T1000 (cell line): ENCODE results near the gene MIPOL1.
"Not testable (repeated sequence)": the region's sequence is repeated elsewhere in the genome, so short reads cannot be mapped to it uniquely, and the experiment has no call there.

Experiments used
- DNase-seq: peaks from one replicate; lab custom pipeline; 2025; ENCODE audit warnings: mixed read lengths; lab: John Stamatoyannopoulos, UW

Gene MIPOL1

DNA sequence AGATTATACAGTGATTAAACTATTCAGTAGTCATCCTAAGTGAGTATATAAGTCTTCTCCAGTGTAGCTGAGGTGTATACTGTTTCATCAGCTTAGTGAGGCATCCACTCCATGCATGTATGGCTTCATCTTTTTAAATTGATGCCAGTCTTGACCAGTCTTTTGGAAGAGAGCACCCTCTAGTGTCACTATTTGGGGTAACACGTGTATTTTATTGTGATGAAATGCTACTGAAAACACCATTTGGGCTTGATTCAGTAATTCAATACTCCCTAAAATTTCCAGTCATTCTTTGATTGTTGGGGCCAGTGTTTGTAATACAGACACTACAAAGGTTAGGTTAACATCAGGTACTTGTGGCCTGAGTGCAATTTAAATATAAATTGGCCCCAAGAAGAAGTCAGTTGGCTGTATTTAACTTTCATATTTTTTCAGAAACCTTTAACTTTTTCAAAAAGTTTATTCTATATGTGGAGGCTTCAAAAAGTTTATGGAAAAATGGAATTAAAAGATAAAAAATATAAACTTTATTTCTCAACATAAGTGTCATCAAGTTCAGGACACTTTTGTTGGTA, 35.3 kb downstream of the MIPOL1 start:
- no peak for DNase-seq

- no peak for DNase-seq
These were observed 36.5 kb downstream of the MIPOL1 start for GRCh38 chr14:37234222-37234621.

DNA sequence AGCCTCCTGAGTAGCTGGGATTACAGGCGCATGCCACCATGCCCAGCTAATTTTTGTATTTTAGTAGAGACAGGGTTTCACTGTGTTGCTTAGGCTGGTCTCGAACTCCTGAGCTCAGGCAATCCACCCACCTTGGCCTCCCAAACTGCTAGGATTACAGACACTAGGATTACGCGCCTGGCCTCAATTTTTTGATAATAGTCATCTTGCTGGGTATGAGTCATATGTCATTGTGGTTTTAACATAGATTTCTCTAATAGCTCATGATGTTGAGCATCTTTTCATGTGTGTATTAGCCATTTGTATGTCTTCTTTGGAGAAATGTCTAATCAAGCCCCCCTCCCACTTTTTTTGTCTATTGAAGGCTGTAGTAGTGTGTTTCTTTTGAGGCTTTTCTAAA, 38.3 kb downstream of the MIPOL1 start:
- DNase-seq = not testable (repeated sequence)

DNA sequence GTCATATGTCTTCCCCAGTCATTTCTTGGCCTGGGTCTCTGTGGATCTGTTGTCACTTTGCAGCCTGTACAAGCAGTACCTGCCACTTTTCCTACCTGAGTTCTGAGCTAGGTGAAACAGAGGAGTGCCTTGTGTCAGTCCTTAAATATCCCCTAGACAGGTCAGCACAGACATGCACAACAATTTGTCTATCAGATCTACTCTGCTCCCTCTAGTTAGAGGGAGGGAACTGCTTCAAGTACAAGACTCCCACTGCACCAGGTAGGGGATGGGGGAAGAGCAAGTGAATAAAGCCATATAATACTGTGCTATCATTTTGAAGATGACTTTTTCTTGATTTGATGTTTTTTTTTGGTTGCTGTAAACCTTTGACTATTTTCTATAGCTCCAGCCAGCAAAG, 39.4 kb downstream of the MIPOL1 start:
- DNase-seq = no peak

- DNase-seq = no peak
These were observed 40.0 kb downstream of the MIPOL1 start for GRCh38 chr14:37237735-37238200.

- no peak for DNase-seq
These were observed 43.5 kb downstream of the MIPOL1 start for GRCh38 chr14:37241198-37241597.

- DNase-seq = no peak
These were observed 48.7 kb downstream of the MIPOL1 start for GRCh38 chr14:37246427-37246829.

DNA sequence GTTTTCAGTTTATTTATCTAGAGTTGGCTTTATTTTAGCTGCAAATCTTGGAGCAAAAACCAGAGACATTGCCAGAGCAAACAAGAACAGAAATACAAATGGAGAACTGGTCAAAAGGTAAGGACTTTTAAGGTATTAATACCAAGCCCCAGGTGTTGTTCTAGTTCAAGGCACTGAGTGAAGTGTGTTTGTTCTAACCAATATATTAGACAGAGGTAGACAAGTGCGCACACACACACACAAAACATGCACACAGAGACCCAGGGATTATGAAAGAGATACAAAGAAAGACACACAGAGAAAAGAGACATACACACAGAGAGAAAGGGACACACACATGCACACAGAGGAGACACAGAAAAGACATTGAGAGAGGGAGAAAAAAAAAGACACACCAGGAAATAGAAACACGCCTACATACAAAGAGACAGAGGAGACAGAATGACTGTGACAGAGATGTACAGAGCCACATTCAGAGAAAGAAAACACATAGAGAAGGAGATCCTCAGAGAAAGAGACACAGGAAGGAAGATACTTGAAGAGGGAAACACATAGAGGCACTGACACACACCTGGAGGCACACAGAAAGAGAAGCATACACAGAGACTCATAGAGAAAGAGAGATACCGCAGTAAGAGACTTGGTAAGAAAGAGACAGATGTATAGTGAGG, 50.2 kb downstream of the MIPOL1 start:
- DNase-seq = no peak

DNA sequence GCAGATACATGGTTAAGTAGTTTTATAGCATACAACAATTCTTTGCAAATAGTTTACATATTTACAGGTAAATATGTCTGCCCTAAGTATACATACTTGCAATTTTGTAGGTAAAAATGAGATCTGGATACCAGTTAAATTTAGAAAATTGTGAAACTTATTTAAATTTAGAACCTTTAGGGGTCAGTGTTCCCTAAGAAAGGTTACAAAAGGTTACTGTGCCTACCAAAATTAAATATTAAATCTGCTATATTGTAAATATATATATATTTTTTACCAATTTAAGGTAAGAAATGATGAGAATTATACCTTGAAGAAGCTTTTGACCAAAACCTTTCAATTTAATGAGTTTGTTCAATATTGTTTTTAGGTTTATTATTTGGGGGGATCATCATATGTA, 54.0 kb downstream of the MIPOL1 start:
- DNase-seq = no peak

DNA sequence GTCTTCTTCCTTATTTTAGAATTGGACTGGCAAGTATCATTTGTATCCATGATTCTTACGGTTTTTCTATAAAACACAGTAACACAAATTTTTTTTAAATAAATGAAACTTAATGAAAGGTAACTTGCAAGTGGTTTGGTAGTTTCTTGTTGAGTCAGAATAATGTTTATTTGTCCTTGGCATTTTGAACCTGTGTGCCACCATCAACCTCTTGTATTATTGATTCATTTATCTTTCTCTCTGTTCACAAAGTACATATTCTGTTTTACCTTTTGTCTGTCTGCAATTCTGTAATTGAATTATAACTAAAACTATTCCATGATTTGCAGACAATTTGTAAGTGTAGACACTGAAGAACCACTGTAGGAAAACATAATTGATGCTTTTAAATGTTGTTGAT, 54.7 kb downstream of the MIPOL1 start:
- no peak for DNase-seq

GRCh38 chr14:37253905-37254304, 56.2 kb downstream of the MIPOL1 start:
- no peak for DNase-seq

- DNase-seq = no peak
These were observed 56.7 kb downstream of the MIPOL1 start for GRCh38 chr14:37254411-37254947.

DNA sequence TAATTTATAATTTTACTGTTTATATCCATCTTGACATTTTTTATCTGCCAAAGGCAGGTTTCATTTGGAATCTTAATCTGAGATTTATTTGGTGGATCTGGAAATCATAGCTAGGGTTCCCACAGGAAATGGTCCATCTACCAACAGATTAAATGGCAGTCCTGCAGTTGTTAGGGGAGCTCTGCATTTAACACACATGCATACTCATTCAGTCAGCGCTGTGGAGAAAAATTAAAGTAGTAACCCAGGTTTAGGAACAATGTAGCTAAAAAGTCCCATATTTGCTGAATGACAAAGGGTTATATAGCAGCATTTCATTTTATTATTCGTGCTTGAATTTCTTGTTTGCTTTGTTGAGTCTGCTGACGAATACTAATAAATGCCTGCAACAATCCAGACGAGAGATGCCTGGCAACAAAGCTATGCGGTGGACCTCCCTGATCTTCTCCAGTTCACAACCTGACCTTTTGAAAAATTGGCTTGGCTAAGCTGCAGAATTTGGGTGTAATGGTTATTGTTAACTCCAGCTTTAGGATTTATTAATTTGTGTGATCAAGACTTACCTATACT, 59.8 kb downstream of the MIPOL1 start:
- no peak for DNase-seq

DNA sequence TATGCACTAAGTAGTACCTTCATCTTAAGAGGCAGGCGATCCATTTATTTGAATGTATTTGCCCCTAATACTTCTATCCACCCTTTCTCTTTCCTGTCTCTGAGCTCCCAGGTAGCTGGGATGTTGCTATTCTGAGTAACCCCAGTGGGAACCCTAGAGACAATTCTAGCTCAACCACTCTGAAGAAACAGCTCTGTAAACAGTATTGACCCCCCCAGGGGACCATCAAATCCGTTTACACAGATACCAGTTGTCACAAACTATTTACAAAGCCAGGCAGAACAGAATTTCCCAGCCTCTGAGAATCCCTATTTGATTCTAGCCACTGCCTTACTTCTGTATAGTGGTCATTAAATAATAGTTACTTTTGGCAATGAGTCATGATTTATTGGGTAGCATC, 64.9 kb downstream of the MIPOL1 start:
- DNase-seq = no peak

DNA sequence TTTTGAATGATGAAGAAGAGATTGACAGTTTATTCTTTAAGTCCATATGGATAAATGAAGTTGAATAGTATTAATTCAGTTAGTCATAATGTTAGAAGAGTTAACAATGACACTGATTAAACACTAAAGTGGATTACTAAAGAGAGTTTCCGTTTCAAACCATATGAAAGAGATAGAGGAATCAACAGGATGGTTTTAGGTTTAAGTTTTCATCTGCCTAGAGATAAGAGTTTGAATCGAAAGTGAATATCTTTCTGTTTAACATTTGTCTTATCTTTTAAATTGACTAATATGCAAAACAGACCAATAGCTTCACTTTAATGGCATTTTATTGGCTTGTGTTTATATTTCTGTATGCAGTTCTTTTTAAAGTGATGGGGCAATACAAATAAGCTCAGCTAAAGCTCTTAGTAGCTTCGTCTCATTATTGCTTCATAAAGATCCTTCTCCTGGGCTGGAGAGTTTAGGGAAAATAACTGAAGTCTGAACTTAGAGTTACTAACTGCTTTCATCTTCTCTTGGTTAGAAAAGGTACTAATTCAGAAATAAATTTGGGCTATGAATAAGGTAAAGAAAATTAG, 66.0 kb downstream of the MIPOL1 start:
- DNase-seq = no peak

GRCh38 chr14:37268788-37269187, 71.1 kb downstream of the MIPOL1 start:
- DNase-seq = no peak

DNA sequence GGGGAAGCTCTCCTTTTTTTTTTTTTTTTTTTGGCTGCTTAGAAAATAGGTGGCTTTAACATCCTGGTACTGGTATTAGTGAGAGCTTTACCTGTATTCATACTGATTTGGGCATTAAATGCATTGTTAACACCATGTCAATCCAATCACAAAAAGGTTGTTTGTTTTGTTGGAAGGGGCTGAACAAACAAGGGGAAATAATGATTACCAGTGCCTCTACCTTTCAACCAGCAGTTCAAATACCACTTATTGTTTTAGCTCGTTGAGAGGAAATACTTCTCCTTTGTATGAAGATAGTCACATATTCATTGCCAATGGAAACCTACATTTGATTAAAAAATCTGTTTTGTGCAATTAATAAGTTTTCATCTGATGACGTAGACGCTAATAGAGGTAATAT, 72.9 kb downstream of the MIPOL1 start:
- no peak for DNase-seq

DNA sequence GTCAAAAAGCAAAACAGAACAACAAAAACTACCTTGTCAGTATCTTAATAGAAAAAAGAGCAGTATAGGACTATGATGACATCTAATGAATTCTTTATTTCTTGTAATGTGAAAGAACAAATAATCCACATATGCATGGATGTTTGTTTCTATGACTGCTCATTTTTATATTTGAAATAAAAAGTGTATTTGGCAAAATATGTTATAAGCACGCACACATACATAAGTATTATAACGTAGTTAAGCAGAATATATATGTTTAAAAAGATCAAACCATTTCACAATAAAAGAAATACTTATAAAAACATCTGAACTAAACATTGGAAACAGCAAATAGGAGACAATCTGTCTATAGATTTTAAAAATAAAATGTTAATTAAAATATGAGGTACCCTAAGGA, 74.8 kb downstream of the MIPOL1 start:
- no peak for DNase-seq

GRCh38 chr14:37274652-37275051, 76.9 kb downstream of the MIPOL1 start:
- DNase-seq = no peak

DNA sequence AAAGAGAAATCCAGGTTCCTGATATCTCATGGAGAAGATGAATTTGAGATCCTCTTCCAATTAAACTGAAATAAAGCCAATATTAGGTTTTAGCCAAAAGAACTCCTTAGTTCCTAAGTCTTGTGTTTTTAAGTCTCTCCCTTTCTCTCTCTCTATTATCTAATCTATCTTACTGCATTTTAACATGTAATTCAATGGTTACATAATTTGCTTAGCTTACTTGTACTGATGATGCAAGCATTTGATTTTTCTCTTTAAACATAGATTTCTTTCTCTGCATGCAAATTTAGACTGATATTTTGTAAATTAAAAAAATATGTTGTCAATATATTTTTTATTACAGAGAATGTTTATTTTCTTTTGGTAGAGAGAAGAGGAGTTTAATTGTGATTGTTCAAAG, 78.2 kb downstream of the MIPOL1 start:
- no peak for DNase-seq

DNA sequence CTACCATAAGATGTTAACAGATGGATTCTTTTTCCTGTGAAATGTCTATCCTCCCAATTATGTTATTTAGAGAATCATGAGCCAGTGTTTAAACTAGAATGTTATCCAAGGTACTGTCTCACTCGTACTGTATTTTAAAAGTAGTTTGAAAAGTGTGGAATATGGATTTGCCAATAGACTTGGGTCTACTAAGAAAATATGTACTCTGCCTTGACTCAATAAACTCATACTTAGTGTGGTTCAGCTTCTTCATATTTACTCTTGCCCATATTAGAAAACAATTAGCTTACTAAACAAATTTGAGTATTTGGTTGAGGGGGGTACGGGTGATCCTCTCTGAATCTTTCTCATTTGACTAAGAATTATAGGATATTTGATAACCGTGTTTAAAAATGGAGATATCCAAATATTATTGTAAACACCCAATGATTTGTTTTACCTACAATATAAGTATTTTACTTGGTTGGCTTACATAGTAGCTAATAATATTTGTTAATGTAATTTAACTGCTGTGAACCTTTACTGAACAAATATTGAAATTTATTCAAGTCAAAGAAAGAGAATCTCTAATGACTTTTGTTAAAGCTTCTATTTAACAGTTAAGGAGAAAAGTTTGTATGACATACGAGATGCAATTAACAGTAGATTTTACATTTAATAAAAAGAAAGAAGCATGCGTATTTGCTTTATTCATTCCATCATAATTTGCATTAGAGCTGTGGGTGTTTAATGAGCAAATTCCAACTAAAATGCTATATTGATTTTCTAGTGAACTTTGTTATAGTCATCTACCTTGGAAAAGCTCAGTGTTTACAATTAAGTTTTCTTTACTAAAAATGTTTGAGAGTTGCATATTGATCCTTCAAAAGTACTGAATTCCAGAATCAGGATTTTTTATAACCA, 81.2 kb downstream of the MIPOL1 start:
- no peak for DNase-seq

DNA sequence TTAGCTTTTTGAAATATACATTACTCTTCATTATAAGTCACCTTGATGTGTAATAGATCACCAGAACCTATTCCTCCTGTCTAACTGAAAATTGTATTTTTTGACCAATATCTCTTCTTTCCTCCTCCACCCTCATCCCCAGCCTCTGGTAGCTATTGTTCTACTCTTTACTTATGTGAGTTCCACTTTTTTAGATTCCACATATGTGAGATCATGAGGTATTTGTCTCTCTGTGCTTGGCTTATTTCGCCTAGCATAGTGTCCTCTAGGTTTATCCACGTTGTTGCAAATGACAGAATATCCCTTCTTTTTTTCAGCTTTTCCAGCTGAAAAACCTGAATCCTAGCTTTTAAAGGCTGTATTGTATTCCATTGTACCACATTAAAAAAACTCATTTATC, 82.1 kb downstream of the MIPOL1 start:
- DNase-seq = no peak
